B cell (primary cell): ENCODE measurements around the gene PLCXD3.

Experiments
- EZH2 ChIP-seq: IDR thresholded peaks from 2 replicates; pipeline ENCODE4 v1.6.1; 2012; ENCODE audit warnings: borderline replicate concordance, low read depth, mild to moderate bottlenecking, moderate library complexity, low read length; ENCODE audit not compliant: insufficient read depth, poor library complexity, severe bottlenecking
- TF ChIP-seq, protein P1 (sequence below): fragments of 200-600 bp; IDR thresholded peaks from one replicate; pipeline ENCODE4 v1.8.0; 2022; ENCODE audit warnings: antibody characterized with exemption, mild to moderate bottlenecking

DNA sequence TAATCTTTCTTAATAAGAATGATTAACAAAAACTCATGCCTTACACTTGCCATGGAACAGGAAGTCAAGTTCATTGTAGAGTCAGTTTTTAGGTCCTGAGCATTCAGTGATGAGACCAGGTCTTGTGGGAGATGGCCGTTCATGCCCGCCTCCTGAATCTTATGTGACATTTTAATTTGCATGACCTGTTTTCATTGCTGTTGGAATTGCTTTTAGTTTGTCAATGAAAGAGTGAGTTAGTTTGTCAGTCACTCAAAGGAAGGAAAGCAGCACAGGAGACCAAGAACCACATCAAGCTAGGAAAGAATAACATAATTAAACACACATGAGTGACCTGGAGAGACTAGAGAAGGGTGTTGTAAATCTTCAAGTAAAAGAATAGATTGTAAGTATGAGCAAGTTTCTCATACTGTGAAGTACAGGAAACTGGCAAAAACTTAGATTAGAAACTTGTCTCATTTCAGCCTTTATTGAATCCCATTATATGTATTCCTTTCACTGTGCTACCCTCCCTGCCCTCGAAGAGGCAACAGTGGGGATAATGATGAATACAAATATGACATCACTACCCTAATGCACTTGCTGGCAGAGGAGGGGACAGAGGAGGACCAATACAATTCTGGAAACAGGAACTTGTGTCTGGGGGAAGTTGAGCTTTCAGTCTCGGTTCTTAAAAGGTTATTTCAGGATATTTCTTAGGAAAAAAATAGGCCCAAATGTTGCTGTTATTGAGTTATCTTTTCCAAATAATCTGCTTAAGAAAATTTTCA lies 232.7 kb downstream of the PLCXD3 start:
- TF ChIP-seq EZH2 = no peak
- TF ChIP-seq, protein P1, sequence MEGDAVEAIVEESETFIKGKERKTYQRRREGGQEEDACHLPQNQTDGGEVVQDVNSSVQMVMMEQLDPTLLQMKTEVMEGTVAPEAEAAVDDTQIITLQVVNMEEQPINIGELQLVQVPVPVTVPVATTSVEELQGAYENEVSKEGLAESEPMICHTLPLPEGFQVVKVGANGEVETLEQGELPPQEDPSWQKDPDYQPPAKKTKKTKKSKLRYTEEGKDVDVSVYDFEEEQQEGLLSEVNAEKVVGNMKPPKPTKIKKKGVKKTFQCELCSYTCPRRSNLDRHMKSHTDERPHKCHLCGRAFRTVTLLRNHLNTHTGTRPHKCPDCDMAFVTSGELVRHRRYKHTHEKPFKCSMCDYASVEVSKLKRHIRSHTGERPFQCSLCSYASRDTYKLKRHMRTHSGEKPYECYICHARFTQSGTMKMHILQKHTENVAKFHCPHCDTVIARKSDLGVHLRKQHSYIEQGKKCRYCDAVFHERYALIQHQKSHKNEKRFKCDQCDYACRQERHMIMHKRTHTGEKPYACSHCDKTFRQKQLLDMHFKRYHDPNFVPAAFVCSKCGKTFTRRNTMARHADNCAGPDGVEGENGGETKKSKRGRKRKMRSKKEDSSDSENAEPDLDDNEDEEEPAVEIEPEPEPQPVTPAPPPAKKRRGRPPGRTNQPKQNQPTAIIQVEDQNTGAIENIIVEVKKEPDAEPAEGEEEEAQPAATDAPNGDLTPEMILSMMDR = no peak
